ENCODE results near the gene DNAJB9. TPM values are rescaled to one million over a fixed set of nuclear protein-coding genes. Genes with fewer than 3 reads are reported as not detected.

DNAJB9 gene
- total and polyA plus RNA-seq, 2 experiments from 2014 or later, result 7.3 to 16.0 TPM

DNA sequence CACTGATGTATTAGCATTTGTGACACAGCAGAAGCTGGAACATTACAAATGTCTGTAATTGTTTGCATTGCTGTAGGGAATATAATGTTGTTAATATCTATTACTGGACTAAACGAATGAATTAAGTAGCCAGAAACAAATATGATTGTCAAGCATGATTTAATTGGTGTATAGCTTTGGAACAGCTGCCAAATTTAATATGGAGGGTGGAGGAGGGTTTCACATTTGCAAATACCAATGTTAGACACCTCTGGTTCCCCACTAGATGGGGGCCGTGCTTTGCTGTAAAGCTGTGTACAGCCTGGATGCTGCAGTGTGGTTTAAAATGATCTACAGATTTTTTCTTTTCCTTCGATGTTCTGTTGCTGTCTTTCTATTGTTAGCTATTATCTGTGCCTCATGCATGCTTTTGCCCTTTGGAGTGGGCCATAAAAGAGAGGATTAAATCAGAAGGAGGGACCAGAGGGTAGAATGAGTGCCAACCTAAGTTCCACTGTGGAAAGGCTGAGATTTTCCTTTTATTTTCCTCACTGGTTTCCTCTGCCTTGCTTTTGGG is 23.1 kb downstream of the DNAJB9 start:
- H2AFZ ChIP-seq, result no peak overlapping the region
- H3K4me1 Mint-ChIP-seq, result peaks cover 18% of the 10 kb centered on the region
- TF ChIP-seq, protein P1, sequence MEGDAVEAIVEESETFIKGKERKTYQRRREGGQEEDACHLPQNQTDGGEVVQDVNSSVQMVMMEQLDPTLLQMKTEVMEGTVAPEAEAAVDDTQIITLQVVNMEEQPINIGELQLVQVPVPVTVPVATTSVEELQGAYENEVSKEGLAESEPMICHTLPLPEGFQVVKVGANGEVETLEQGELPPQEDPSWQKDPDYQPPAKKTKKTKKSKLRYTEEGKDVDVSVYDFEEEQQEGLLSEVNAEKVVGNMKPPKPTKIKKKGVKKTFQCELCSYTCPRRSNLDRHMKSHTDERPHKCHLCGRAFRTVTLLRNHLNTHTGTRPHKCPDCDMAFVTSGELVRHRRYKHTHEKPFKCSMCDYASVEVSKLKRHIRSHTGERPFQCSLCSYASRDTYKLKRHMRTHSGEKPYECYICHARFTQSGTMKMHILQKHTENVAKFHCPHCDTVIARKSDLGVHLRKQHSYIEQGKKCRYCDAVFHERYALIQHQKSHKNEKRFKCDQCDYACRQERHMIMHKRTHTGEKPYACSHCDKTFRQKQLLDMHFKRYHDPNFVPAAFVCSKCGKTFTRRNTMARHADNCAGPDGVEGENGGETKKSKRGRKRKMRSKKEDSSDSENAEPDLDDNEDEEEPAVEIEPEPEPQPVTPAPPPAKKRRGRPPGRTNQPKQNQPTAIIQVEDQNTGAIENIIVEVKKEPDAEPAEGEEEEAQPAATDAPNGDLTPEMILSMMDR (conservative IDR thresholded peaks at IDR 0.05; ENCODE audit: low read depth in 2 of 2), result peak; percentile 26 to 51
- no peak for TF ChIP-seq NANOG (IDR thresholded peaks at IDR 0.05; ENCODE audit: borderline replicate concordance)
- no peak overlapping the region for H3K4me3 Mint-ChIP-seq
- ATAC-seq, result no peak; the same call in 2 of the 3 replicates
- H3K27me3 ChIP-seq (ENCODE audit: insufficient read depth), result no peaks in the 10 kb centered on the region
- peaks cover 8% of the 10 kb centered on the region; the same call in 1 of the 2 replicates for H3K4me1 ChIP-seq (ENCODE audit: insufficient read depth)
- no peak overlapping the region for H3K4me3 ChIP-seq
- H3K4me2 ChIP-seq, result no peak overlapping the region
- peaks cover 1% of the 10 kb centered on the region for H3K27me3 Mint-ChIP-seq (ENCODE audit: insufficient read depth, low read depth, poor library complexity)
- H4K20me1 ChIP-seq (replicated peaks; ENCODE audit: insufficient read depth), result no peaks in the 10 kb centered on the region
- peaks cover 4% of the 10 kb centered on the region for H3K9me2 ChIP-seq (ENCODE audit: insufficient read depth)
- H3K79me2 ChIP-seq (replicated peaks; ENCODE audit: insufficient read depth), result no peaks in the 10 kb centered on the region
- no peaks in the 10 kb centered on the region for H3K36me3 Mint-ChIP-seq (ENCODE audit: low read depth)
- H3K36me3 ChIP-seq (ENCODE audit: insufficient read depth), result no peaks in the 10 kb centered on the region
- no peaks in the 10 kb centered on the region for H3K9me3 Mint-ChIP-seq
- H3F3A ChIP-seq (replicated peaks; ENCODE audit: low read depth), result no peaks in the 10 kb centered on the region
- H3K27ac Mint-ChIP-seq, result no peak overlapping the region
- DNase-seq (ENCODE audit: low spot score), result no peak
- no peak overlapping the region for H3K27ac ChIP-seq (ENCODE audit: low read depth)

DNA sequence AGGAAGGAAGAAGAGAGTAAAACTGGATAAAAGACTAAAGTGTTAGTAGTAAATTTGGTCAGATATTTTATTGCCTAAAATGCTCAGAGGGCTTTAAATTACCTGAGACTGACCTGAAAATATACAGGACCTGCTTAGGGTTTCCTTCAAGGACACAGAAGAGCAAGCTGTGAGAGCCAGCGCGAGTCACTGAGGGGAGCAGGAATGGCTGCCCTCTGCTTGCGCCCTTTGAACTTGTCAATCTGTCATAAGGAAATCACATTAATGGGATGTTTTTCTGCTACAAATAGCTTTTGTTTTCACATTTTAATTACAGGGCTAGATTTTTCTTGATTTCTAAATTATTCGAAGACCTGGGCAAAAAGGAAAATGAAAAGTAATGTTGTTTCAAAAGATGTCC is 26.9 kb downstream of the DNAJB9 start:
- no peak overlapping the region for H2AFZ ChIP-seq
- H4K20me1 ChIP-seq (replicated peaks; ENCODE audit: insufficient read depth), result no peaks in the 10 kb centered on the region
- no peaks in the 10 kb centered on the region for H3K36me3 Mint-ChIP-seq (ENCODE audit: low read depth)
- no peaks in the 10 kb centered on the region for H3K79me2 ChIP-seq (replicated peaks; ENCODE audit: insufficient read depth)
- H3K27ac ChIP-seq (ENCODE audit: low read depth), result no peak overlapping the region
- H3K4me1 ChIP-seq (ENCODE audit: insufficient read depth), result peaks cover 16% of the 10 kb centered on the region; the same call in 1 of the 2 replicates
- H3K4me2 ChIP-seq, result no peak overlapping the region
- peaks cover 1% of the 10 kb centered on the region for H3K27me3 Mint-ChIP-seq (ENCODE audit: insufficient read depth, low read depth, poor library complexity)
- H3K9me2 ChIP-seq (ENCODE audit: insufficient read depth), result peaks cover 4% of the 10 kb centered on the region
- no peaks in the 10 kb centered on the region for H3K36me3 ChIP-seq (ENCODE audit: insufficient read depth)
- DNase-seq (ENCODE audit: low spot score) (no peak), ATAC-seq (no peak)
- H3K27me3 ChIP-seq (ENCODE audit: insufficient read depth), result no peaks in the 10 kb centered on the region
- TF ChIP-seq CREB1 (CRISPR knock-in tag; IDR thresholded peaks at IDR 0.05; ENCODE audit: low read depth), result no peak
- TF ChIP-seq, protein P2, sequence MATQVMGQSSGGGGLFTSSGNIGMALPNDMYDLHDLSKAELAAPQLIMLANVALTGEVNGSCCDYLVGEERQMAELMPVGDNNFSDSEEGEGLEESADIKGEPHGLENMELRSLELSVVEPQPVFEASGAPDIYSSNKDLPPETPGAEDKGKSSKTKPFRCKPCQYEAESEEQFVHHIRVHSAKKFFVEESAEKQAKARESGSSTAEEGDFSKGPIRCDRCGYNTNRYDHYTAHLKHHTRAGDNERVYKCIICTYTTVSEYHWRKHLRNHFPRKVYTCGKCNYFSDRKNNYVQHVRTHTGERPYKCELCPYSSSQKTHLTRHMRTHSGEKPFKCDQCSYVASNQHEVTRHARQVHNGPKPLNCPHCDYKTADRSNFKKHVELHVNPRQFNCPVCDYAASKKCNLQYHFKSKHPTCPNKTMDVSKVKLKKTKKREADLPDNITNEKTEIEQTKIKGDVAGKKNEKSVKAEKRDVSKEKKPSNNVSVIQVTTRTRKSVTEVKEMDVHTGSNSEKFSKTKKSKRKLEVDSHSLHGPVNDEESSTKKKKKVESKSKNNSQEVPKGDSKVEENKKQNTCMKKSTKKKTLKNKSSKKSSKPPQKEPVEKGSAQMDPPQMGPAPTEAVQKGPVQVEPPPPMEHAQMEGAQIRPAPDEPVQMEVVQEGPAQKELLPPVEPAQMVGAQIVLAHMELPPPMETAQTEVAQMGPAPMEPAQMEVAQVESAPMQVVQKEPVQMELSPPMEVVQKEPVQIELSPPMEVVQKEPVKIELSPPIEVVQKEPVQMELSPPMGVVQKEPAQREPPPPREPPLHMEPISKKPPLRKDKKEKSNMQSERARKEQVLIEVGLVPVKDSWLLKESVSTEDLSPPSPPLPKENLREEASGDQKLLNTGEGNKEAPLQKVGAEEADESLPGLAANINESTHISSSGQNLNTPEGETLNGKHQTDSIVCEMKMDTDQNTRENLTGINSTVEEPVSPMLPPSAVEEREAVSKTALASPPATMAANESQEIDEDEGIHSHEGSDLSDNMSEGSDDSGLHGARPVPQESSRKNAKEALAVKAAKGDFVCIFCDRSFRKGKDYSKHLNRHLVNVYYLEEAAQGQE (IDR thresholded peaks at IDR 0.05; ENCODE audit: unreplicated experiment), result no peak
- no peak for TF ChIP-seq NANOG (IDR thresholded peaks at IDR 0.05; ENCODE audit: borderline replicate concordance)
- no peak for TF ChIP-seq ZNF331 (CRISPR knock-in tag; IDR thresholded peaks at IDR 0.05; ENCODE audit: low read depth)
- TF ChIP-seq STAT1 (IDR thresholded peaks at IDR 0.05; ENCODE audit: unreplicated experiment), result no peak
- TF ChIP-seq ZNF114 (CRISPR knock-in tag; IDR thresholded peaks at IDR 0.05), result no peak
- no peak for TF ChIP-seq EZH2phosphoT487 (IDR thresholded peaks at IDR 0.05; ENCODE audit: unreplicated experiment)
- no peak for TF ChIP-seq JUNB (IDR thresholded peaks at IDR 0.05; ENCODE audit: unreplicated experiment)
- H3K27ac Mint-ChIP-seq, result no peak overlapping the region
- H3K4me3 Mint-ChIP-seq, result no peak overlapping the region
- H3F3A ChIP-seq (replicated peaks; ENCODE audit: low read depth), result no peaks in the 10 kb centered on the region
- no peaks in the 10 kb centered on the region for H3K9me3 Mint-ChIP-seq
- peaks cover 35% of the 10 kb centered on the region for H3K4me1 Mint-ChIP-seq
- H3K4me3 ChIP-seq, result no peak overlapping the region
